MCF 10A (cell line): ENCODE results near the gene SMURF2. TPM values are rescaled to one million over a fixed set of nuclear protein-coding genes. Genes with fewer than 3 reads are reported as not detected.

Experiments used
- BruUV-seq: library from RNA; stranded (reverse); fragments of 400-500 nt; replicated peaks from 2 replicates; lab custom pipeline; 2021; lab: Mats Ljungman, UMichigan
- CTCF ChIA-PET: fragments of 300-600 bp; sonication (Branson Sonifier 250); formaldehyde crosslinking; extraction: SDS; loops from one replicate; lab custom pipeline; 2021; ENCODE audit warnings: antibody characterized with exemption, inconsistent platforms; lab: Yijun Ruan, JAX
- POLR2A ChIA-PET: fragments of 300-600, 350-650 bp; sonication (Branson Sonifier 250); formaldehyde crosslinking; extraction: SDS; loops from one replicate; lab custom pipeline; 2020; ENCODE audit warnings: antibody characterized with exemption, inconsistent platforms; lab: Yijun Ruan, JAX
- DNase-seq: peaks from one replicate; pipeline ENCODE4 v3.0.0-alpha.2; 2018; ENCODE audit not compliant: unreplicated experiment
- H3K27ac Mint-ChIP-seq: one replicate; pipeline ENCODE4 v1.8.0; 2022; ENCODE audit warnings: mild to moderate bottlenecking, low read depth, mixed read lengths; ENCODE audit not compliant: unreplicated experiment
- H3K27me3 Mint-ChIP-seq: one replicate; pipeline ENCODE4 v1.8.0; 2022; ENCODE audit warnings: mixed read lengths; ENCODE audit not compliant: insufficient read depth, unreplicated experiment
- H3K36me3 Mint-ChIP-seq: one replicate; pipeline ENCODE4 v1.8.0; 2022; ENCODE audit warnings: mild to moderate bottlenecking, moderate library complexity, mixed read lengths; ENCODE audit not compliant: insufficient read depth, unreplicated experiment
- H3K4me1 Mint-ChIP-seq: one replicate; pipeline ENCODE4 v1.8.0; 2022; ENCODE audit warnings: mixed read lengths; ENCODE audit not compliant: insufficient read depth, unreplicated experiment
- H3K4me3 Mint-ChIP-seq: one replicate; pipeline ENCODE4 v1.8.0; 2022; ENCODE audit warnings: mild to moderate bottlenecking, moderate library complexity, mixed read lengths; ENCODE audit not compliant: unreplicated experiment
- H3K9me3 Mint-ChIP-seq: one replicate; pipeline ENCODE4 v1.8.0; 2022; ENCODE audit warnings: mixed read lengths; ENCODE audit not compliant: unreplicated experiment
- CTCF ChIP-seq: fragments of 200-600 bp; IDR thresholded peaks from one replicate; pipeline ENCODE4 v1.8.0; 2022; ENCODE audit warnings: antibody characterized with exemption, mild to moderate bottlenecking; ENCODE audit not compliant: unreplicated experiment
- intact Hi-C: fragments of 100-400 bp; cut with micrococcal nuclease; formaldehyde crosslinking; loops from 2 replicates; pipeline ENCODE4 v1.14.1; 2022
- total RNA-seq: library from RNA; stranded (reverse); gene quantifications from 2 replicates; pipeline ENCODE4 v1.2.3, GENCODE V29; 2022

The SMURF2 gene
- total RNA-seq, 1 experiment from 2014 or later, result 55.8 TPM

- TF ChIP-seq CTCF, result no peak
- ChIA-PET CTCF (interaction anchor here (1.4 kb wide), 1 partner anchor 16 kb away, joined by 3 read pairs; no protein-coding TSS in a partner anchor), POLR2A (interaction anchor here (1.0 kb wide), 1 partner anchor 20 kb away, joined by 3 read pairs; no protein-coding TSS in a partner anchor)
- Mint-ChIP-seq H3K4me3 (no peak overlapping the region), H3K27me3 (no peaks in the 10 kb centered on the region), H3K4me1 (no peaks in the 10 kb centered on the region), H3K27ac (no peak overlapping the region), H3K36me3 (peaks cover 53% of the 10 kb centered on the region), H3K9me3 (no peaks in the 10 kb centered on the region)
- no TSS peak for BruUV-seq
- intact Hi-C loops, result no loop called here
- no peak for DNase-seq
Measured at GRCh38 chr17:64573214-64573613, 88.9 kb downstream of the SMURF2 start.

GRCh38 chr17:64572682-64573154 lies 89.4 kb downstream of the SMURF2 start:
- Mint-ChIP-seq H3K4me1 (no peaks in the 10 kb centered on the region), H3K27me3 (no peaks in the 10 kb centered on the region), H3K36me3 (peaks cover 52% of the 10 kb centered on the region), H3K4me3 (no peak overlapping the region), H3K27ac (no peak overlapping the region), H3K9me3 (no peaks in the 10 kb centered on the region)
- no peak for TF ChIP-seq CTCF
- BruUV-seq, result no TSS peak
- intact Hi-C loops, result no loop called here
- no peak for DNase-seq
- POLR2A ChIA-PET, result interaction anchor here (1.0 to 2.8 kb wide), 2 partner anchors 20 to 66 kb away, joined by 3 to 9 read pairs; partner anchors contain the start of genes CEP95 and DDX5
- CTCF ChIA-PET, result interaction anchor here (0.9 to 1.4 kb wide), 2 partner anchors 16 to 76 kb away, joined by 3 to 4 read pairs; no protein-coding TSS in a partner anchor

- no peak for DNase-seq
- intact Hi-C loops, result no loop called here
Measured at GRCh38 chr17:64571746-64572145, 90.4 kb downstream of the SMURF2 start.

More at GRCh38 chr17:64571746-64572145, 90.4 kb downstream of the SMURF2 start:
- no peak for TF ChIP-seq CTCF
- POLR2A ChIA-PET, result interaction anchor here (0.6 to 2.8 kb wide), 3 partner anchors 10 to 65 kb away, joined by 3 to 9 read pairs (median 3); partner anchors contain the start of genes CEP95 and DDX5
- CTCF ChIA-PET, result no interaction called here
- Mint-ChIP-seq H3K9me3 (no peaks in the 10 kb centered on the region), H3K4me3 (no peak overlapping the region), H3K4me1 (no peaks in the 10 kb centered on the region), H3K27me3 (no peaks in the 10 kb centered on the region), H3K36me3 (peaks cover 52% of the 10 kb centered on the region), H3K27ac (no peak overlapping the region)
- BruUV-seq, result no TSS peak
